Kidney capillary endothelial cell (primary cell): ENCODE measurements around the gene LY6G6D.
A peak's percentile ranks its signal among the peaks of the same experiment; 100 is the strongest.

Source experiments
- DNase-seq: peaks from one replicate; pipeline ENCODE4 v3.0.0-alpha.2; 2018; ENCODE audit warnings: low spot score

The LY6G6D gene

DNA sequence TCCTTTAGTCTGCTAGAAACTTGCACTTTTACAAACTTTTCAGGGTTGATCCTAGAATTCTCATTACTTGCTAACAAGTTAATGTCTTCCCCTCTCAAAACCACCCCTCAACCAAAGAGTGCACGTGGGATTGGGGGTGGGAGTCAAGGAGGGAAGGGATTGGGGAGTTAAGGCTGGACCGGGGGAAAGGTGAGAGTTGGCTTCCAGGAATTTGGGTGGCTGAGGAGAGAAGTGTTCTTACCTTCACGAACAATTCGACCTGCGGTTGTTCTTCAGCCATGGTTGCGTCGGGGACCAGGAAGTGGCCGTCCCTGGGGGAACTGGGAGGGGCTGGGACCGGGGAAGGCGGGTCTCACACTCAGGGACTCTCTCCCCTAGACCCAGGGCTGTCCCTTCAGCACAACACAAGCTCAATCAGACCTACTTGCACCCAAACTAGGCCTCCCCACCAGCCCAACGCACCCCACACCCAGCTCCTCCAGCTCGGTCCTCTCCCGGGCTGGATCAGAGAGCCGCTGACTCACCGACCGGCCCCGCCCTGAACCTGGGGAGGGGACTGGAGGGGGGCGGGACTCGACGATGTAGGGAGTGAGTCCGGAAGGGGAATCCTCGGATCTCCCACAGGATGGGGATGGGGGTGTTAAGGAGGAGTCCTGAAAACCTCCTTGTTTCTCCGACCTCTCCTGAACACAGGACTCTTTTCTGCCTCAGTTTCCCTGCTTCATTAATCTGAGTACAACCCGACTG, 21.0 kb downstream of the LY6G6D start, which contains the start of gene CLIC1:
CLIC1 (minus strand) TSS at position 510 of the 747 bp plus-strand sequence; CDS start at position 280, 230 bp downstream.
- DNase-seq, result peak; percentile 78

DNA sequence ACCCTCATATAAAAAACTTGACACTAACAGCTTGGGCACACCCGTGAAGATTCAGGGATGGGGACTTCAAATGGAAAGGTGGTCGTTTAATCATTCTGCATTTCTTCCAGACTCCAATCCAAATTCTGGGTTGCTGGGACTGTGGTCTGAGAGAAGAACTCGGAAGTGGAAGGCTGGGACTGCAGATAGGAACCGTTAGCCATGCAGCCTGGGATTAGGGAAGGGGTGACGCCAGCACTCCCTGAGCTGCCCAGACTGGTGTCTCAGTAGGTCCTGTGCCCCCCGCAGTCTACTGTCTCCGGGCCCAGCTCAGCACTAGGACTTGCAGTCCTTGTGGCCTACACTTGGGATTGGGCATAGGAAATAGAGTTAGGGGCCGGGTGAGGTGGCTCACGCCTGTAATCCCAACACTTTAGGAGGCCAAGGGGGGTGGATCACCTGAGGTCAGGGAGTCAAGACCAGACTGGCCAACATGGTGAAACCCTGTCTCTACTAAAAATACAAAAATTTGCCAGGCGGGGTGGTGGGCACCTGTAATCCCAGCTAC, 21.7 kb downstream of the LY6G6D start:
- no peak for DNase-seq

DNA sequence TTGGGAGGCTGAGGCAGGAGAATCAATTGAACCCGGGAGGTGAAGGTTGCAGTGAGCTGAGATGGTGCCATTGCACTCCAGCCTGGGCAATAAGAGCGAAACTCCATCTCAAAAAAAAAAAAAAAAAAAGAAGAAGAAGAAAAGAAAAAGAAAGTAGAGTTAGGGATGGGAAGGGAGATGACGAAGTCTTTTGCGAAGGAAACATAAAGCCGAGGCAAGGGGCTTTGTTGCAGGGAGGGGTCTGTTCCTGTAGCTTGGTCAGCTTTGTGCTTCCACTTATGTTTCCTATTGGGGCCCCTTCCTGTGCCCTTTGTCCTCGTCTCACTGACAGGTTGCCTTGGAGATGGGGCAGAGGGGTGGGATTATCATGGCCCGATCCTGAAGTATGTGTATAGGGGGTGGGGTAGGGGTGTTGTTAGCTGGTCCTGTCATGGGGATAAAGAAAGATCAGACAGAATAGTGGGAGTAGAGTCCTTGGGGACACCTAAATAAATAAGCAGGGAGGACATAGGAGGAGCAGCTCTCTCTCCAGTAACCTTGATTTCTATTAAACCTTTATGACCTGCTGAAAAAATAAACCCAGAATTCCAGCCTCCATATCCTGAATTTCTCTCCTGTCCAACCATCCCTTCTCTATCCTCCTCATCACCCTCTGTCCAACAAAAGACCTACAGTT, 22.3 kb downstream of the LY6G6D start:
- DNase-seq, result peak; percentile 82

DNA sequence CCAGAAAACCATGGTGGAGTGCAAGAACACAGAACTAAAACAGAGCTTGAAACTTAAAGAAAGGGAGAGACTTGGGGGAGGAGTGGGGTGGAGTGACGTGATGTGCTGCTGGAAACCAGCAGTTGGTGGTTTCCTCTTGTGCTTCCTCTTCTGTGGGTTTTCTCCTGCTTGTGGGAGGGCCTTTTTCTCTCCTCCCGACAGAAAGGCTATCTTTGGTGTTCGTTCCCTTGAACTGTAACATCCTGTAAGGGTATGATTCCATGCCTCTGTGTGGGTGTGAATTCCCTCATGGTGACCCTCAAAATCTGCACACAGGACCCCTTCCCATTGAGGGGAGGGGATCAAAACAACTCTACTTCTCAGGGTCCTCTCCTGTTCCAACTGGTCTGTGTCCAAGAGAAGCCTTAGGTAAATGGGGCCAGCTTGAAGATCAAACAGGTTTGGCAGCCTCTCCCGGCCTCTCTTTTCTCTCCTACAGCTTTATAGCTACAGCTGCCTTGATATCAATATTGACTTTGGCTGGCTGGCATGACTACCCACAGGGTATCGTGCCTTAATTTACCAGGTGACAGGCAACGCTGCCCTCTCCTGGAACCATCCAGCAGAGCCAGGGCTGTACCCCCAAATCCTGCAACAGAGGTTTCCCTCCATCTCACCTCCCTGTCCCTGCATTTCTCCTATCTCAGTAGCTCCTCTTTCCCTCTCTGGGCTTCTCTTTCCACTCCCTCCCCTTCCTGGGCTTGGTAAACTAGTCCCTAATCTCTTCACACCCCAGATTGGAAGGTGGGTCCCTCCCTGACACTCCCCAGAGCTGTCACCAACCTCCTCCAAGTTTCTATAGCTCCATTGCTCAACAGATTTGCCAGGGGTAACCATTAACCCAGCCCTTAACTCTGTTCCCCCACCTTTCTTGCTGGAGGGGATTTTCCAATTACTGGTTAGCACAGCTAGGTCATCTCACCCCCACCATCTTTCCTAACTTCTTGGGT, 23.1 kb downstream of the LY6G6D start:
- peak; percentile 86 for DNase-seq

DNA sequence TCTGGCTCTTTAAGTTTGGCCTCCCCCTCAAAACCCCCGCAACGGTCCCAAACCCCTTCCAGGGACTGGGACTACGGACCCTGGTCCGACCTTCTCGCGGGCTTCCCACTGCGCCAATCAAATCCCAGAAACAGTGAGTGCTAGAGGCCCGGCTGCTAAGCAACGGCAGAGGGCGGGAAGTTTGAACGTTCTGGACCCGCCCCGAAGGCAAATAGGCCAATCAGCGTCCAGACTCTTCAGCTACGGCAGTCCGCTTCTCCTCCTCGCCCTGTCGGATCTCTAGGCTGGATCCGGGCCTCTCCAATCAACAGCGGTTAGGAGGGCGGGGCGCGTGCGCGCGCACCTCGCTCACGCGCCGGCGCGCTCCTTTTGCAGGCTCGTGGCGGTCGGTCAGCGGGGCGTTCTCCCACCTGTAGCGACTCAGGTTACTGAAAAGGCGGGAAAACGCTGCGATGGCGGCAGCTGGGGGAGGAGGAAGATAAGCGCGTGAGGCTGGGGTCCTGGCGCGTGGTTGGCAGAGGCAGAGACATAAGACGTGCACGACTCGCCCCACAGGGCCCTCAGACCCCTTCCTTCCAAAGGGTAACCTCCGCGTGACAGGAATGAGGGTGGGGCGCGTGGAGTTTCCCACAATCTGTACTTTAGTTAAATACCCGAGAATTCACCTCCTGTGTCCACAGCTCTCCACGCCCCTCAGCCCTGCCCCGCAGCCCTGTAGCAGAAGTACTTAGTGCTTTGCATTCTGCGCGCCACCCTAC, 24.7 kb downstream of the LY6G6D start, which contains the start of gene MSH5:
MSH5 (plus strand) TSS at position 367 of the 758 bp plus-strand sequence. CDS start 462 bp downstream, outside the sequence.
- DNase-seq, result peak; percentile 100

DNA sequence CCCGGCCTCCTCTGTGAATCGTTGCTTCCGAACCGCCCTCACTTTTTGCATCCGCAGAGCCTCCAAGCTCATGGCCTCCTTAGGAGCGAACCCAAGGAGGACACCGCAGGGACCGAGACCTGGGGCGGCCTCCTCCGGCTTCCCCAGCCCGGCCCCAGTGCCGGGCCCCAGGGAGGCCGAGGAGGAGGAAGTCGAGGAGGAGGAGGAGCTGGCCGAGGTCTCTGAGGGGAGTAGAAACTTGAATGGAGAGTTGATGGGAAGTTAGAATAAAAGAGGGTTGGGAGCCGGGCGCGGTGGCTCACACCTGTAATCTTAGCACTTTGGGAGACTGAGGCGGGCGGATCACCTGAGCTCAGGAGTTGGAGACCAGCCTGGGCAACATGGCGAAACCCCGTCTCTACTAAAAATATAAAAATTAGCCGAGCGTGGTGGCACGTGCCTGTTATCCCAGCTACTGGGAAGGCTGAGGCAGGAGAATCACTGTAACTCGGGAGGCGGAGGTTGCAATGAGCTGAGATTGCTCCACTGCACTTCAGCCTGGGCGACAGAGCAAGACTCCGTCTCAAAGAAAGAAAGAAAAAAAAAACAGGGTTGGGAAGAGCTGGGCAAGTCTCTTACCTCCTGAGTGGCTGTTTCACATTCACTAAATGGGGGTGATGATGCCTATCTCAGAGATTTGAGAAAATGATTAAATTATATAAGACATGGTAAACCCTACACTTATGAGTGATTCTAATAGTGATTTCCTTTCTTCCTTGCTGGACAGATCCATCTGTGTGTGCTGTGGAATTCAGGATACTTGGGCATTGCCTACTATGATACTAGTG, 25.5 kb downstream of the LY6G6D start:
- DNase-seq, result no peak

DNA sequence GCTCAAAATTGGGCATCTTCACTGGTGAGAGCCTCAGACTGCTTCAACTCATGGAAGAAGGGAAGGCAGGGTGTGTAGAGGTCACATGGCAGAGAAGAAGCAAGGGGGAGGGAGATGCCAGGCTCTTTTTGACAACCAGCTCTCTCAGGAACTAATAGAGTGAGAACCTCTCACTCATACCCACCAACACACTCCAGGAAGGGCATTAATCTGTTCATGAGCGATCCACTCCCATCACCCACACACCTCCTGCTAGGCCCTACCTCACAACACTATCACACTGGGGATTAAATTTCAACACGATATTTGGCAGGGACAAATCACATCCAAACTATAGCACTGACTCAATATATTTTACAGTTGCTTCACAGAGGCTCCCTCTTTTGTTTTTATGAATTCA, 26.7 kb downstream of the LY6G6D start:
- DNase-seq, result no peak

DNA sequence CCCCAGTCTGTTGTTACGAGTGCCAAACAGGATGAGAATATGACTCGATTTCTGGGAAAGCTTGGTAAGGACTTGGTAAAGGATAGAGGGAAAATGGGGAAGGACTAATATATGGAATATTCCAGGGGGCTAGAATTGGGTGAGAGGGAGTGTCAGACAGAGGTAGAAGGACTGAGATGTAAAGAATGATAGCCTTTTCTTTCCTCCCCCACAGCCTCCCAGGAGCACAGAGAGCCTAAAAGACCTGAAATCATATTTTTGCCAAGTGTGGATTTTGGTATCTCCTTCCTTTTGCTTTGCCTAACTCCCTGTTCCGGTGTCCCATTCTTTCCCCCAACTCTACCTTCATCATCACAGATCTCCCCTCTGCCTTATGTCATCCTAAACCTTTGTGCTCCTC, 27.7 kb downstream of the LY6G6D start:
- no peak for DNase-seq

DNA sequence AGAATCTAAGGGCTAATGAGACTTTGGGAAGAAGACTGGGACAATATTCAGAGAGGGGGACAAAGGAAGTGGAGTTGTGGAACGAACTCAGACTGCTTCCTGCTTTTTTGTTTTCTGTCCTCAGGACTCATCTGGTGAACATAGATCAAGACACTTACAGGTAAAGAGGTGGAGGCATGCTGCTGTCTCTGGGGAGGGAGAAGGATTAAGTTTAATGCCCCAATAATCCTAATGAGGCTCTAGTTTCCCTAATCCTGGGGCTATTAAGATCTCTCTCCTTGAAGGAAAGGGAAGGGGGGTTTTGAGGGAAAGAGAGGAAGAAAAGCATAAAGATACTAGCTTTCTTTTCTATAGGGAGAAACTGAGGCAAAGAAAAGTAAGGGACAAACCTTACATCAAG, 29.3 kb downstream of the LY6G6D start:
- DNase-seq, result no peak

DNA sequence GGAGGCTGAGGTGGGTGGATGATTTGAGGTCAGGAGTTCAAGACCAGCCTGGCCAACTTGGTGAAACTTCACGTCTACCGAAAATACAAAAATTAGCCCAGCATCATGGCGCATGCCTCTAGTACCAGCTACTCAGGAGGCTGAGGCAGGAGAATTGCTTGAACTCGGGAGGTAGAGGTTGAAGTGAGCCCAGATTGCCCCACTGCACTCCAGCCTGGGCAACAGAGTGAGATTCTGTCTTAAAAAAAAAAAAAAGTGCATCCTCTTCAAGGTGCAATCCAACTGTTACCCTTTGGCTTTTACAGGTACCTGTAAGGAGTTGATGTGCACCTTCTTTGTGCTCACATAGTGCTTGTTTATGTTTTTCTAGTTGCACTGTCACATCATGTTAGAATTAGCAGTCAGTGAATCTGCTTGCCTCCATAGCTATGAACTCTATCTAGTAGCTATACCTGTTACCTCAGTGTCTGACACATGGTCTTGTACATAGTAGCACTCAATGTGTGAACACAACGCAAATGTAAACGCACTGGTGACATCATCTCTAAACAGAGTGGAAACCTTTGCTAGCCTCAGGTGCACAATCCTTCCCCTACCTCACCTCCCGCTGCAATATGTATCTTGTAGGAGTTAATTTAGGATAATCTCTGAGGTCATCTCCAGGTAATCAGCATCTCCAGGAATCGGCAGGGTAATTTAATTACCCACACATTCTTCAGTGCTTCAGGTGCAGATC, 34.3 kb downstream of the LY6G6D start:
- DNase-seq, result no peak

DNA sequence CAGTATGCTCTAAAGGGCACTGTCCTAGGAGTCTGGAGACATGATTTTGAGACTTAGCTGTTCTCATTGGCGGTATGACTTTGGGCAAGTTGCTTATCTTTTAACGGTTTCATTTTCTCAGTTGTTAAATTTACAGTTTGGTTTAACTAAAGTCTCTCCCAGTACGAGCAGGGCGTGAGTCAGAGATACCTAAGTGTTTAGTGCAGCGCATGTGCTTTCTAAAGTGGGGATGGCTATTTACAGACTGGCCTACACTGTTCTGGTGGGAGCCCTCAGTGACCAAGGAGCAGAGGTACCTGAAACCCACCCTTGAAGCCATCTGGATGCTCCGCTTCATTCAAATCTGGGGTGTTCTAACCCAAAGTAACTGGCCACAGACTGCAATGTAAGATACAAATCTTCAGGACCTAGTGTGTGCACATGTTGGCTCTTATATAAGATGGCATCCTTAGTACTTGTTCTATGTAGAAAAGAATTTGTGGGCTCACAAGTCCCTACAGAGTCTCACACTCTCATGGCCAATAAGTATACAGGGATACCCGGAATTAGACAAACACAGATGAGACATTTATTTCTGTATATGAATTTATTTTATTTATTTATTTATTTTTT, 35.4 kb downstream of the LY6G6D start:
- DNase-seq, result no peak

DNA sequence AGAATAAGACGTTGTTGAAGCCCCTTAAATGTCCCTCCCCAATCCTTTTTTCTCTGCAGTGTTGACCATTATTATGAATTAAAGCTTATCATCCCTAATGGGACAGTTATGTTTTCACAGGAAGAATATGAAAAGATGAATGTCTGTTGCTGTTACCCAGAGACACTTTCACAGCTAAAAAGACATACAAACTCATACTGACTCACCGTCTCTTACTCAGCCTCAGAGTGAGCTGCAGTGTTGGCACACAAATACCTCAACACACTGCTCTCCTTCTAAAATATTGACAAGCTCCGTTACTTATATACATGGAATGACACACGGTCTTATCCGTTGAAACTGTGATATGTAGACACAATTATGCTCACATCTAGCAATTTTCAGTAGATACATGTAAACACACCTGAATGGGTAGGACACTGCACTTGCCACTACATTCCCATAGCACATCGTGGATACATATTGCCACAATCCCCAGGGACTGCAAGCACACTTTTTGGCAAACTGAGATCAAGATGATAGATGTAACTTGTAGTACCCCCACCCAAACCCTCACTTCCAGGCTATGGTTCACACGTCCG, 37.7 kb downstream of the LY6G6D start:
- peak; percentile 49 for DNase-seq

DNA sequence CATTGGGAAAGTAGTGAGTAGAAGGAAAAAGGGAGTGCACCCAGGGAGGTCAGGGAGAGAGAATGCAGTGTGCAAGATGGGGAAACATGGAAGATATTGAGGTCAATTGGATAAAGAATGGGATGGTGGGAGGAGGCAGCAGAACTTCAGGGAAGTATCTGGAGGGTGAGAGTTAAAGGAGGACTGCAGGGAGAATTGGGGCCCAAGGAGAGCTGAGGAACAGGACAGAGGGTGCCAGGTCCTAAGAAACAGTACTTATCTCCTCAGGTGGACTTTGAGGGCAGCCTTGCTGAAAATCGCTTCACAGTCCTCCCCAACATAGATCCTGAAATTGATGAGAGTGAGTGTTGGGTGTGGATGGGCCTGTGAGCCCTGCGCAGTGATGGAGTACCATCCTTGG, 43.1 kb downstream of the LY6G6D start:
- DNase-seq, result no peak

DNA sequence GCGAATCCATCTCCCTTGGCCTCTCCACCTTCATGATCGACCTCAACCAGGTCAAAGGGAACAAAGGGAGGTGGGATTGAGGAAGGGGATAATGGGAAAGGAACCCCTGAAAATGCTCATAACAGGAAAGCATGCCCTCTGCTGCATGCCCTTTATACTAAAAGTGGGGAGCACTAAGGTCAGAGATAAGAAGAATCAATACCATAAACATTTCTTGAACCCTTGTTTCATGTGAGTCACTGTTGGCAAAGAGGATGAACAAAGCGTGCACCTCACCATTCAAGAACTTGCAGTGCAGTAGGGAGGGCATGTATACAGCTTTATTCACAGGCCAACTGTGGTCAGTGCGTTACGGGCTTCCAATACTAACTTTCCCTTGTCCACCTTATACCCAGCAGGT, 45.6 kb downstream of the LY6G6D start:
- no peak for DNase-seq

DNA sequence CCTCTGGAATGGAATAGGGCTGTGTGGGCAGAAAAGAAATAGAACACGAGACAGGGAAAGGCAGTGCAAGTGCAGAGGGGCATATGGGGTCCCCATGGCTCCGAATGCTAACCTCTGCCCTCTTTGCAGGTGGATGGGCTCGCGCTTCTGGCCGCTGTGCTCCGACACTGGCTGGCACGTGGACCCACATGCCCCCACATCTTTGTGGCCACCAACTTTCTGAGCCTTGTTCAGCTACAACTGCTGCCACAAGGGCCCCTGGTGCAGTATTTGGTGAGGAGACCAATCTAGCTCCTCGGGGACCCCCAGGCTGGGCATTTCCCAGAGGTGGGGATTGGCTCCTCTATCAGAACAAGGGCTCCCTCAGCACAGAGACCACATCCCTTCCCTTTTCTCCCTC, 46.2 kb downstream of the LY6G6D start:
- no peak for DNase-seq

DNA sequence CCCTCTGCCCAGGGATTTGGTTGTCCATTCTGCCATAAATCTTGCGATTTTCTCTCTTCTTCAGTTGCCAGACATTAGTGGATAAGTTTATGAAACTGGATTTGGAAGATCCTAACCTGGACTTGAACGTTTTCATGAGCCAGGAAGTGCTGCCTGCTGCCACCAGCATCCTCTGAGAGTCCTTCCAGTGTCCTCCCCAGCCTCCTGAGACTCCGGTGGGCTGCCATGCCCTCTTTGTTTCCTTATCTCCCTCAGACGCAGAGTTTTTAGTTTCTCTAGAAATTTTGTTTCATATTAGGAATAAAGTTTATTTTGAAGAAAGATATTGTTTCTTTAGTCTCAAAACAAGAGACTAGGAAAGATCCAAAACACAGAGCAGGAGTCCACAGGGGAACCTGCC, 47.2 kb downstream of the LY6G6D start, which contains the start of gene SAPCD1:
SAPCD1 (plus strand) TSS at position 301 of the 400 bp plus-strand sequence. CDS start 399 bp downstream, outside the sequence.
- no peak for DNase-seq

DNA sequence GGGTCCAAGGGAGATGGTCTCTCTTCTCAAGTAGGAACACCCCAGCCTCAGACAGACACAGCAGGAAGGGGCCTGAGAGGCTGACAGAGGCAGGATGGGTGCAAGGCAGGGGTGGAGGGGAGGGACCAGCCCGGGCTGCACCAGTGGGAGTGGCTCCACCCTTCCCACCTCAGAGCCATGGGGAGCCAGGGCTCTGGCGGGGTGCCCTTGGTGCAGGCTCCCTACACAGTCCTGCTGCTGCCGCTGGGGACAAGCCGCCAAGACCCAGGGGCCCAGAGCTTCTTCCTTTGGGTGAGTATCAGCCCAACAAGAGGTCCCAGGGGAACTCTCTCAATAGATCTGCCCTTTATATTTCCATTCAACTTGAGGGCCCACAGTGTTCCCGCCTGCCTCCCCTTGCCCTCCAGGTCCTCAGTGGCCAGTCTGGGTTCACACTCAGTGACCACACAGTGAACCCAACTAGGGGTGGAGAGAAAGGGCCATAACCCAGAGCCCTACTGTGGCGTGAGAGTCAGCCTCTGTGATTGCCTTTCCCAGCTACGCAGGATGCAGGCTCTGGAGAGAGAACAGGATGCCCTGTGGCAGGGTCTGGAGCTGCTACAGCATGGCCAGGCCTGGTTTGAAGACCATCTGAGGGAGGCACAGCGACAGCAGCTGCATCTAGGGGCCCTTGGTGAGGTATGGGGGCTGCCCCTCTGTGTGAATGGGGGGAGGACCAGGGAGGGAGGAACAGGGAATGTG, 47.9 kb downstream of the LY6G6D start:
- no peak for DNase-seq

DNA sequence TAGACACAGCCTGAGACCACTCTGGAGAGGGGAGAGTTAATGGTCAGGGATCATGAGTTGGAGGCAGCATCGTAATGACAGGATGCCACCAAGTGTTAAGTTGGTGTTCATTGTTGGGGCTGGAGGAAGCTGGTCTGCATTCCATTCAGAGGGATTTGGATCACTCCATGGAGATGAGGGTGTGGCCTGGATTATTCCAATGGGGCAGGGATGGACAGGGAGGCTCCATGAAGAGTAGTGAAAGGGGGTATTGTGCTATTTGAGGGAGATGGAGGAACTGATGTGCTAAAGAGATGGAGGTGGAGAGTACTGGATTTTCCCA, 48.4 kb downstream of the LY6G6D start:
- DNase-seq, result peak; percentile 83
